ENCODE measurements around the gene SNX3. TPM values are rescaled to one million over a fixed set of nuclear protein-coding genes. Genes with fewer than 3 reads are reported as not detected.

SNX3 gene
- total RNA-seq, 1 experiment from 2014 or later, result 110 TPM

GRCh38 chr6:108243836-108244235, 17.0 kb downstream of the SNX3 start:
- no peak overlapping the region for H3K4me2 ChIP-seq (ENCODE audit: low read length)
- POLR2A ChIA-PET (ENCODE audit: unreplicated experiment), result no interaction called here

GRCh38 chr6:108242721-108243120, 18.1 kb downstream of the SNX3 start:
- no TSS peak for BruUV-seq (replicated peaks)
- POLR2A ChIA-PET (ENCODE audit: unreplicated experiment), result no interaction called here
- TF ChIP-seq CTCF (conservative IDR thresholded peaks at IDR 0.05; ENCODE audit: low read depth, low read length) (no peak), EZH2phosphoT487 (IDR thresholded peaks at IDR 0.05; ENCODE audit: borderline replicate concordance, low read length) (no peak), EZH2 (IDR thresholded peaks at IDR 0.05; ENCODE audit: low read length, unreplicated experiment) (no peak)

More at GRCh38 chr6:108243836-108244235, 17.0 kb downstream of the SNX3 start:
- Histone ChIP-seq H4K20me1 (ENCODE audit: low read length) (no peaks in the 10 kb centered on the region), H3K27ac (ENCODE audit: low read length) (no peak overlapping the region), H3K36me3 (ENCODE audit: low read depth, low read length) (0 out of 2 replicates have a peak, but pooled peaks cover 6% of the 10 kb centered on the region), H3K79me2 (ENCODE audit: low read length) (peaks cover 59% of the 10 kb centered on the region), H3K9ac (ENCODE audit: low read length) (no peak overlapping the region), H2AFZ (ENCODE audit: low read length) (no peak overlapping the region), H3K27me3 (ENCODE audit: low read length) (no peaks in the 10 kb centered on the region), H3F3A (ENCODE audit: low read length, unreplicated experiment) (no peaks in the 10 kb centered on the region), H3K9me3 (ENCODE audit: low read length) (no peaks in the 10 kb centered on the region), H3K9me2 (replicated peaks; ENCODE audit: low read length) (no peaks in the 10 kb centered on the region), H3K4me3 (ENCODE audit: low read length) (no peak overlapping the region), H3K4me1 (ENCODE audit: insufficient read depth, low read length) (no peaks in the 10 kb centered on the region)
- no peak for ATAC-seq
- BruUV-seq (replicated peaks), result no TSS peak
- CTCF ChIA-PET, result no interaction called here
- TF ChIP-seq CTCF (conservative IDR thresholded peaks at IDR 0.05; ENCODE audit: low read depth, low read length) (no peak), EZH2phosphoT487 (IDR thresholded peaks at IDR 0.05; ENCODE audit: borderline replicate concordance, low read length) (no peak), EZH2 (IDR thresholded peaks at IDR 0.05; ENCODE audit: low read length, unreplicated experiment) (no peak)
- DNase-seq, result no peak
- intact Hi-C loops (cut with micrococcal nuclease), result no loop called here

GRCh38 chr6:108242259-108242658, 18.6 kb downstream of the SNX3 start:
- Histone ChIP-seq H3K27me3 (ENCODE audit: low read length) (no peaks in the 10 kb centered on the region), H2AFZ (ENCODE audit: low read length) (no peak overlapping the region), H3K27ac (ENCODE audit: low read length) (no peak overlapping the region), H3F3A (ENCODE audit: low read length, unreplicated experiment) (no peaks in the 10 kb centered on the region), H3K4me3 (ENCODE audit: low read length) (no peak overlapping the region), H3K9ac (ENCODE audit: low read length) (no peak overlapping the region), H3K36me3 (ENCODE audit: low read depth, low read length) (0 out of 2 replicates have a peak, but pooled peaks cover 6% of the 10 kb centered on the region), H3K9me2 (replicated peaks; ENCODE audit: low read length) (no peaks in the 10 kb centered on the region), H3K4me1 (ENCODE audit: insufficient read depth, low read length) (no peaks in the 10 kb centered on the region), H3K79me2 (ENCODE audit: low read length) (peaks cover 49% of the 10 kb centered on the region), H4K20me1 (ENCODE audit: low read length) (no peaks in the 10 kb centered on the region), H3K4me2 (ENCODE audit: low read length) (no peak overlapping the region), H3K9me3 (ENCODE audit: low read length) (no peaks in the 10 kb centered on the region)
- BruUV-seq (replicated peaks), result no TSS peak
- CTCF ChIA-PET, result no interaction called here
- intact Hi-C loops (cut with micrococcal nuclease), result no loop called here
- TF ChIP-seq EZH2phosphoT487 (IDR thresholded peaks at IDR 0.05; ENCODE audit: borderline replicate concordance, low read length) (no peak), EZH2 (IDR thresholded peaks at IDR 0.05; ENCODE audit: low read length, unreplicated experiment) (no peak), CTCF (conservative IDR thresholded peaks at IDR 0.05; ENCODE audit: low read depth, low read length) (no peak)
- ATAC-seq (no peak), DNase-seq (no peak)
- POLR2A ChIA-PET (ENCODE audit: unreplicated experiment), result no interaction called here

More at GRCh38 chr6:108242721-108243120, 18.1 kb downstream of the SNX3 start:
- H3K9me3 ChIP-seq (ENCODE audit: low read length), result no peaks in the 10 kb centered on the region
- H3K27me3 ChIP-seq (ENCODE audit: low read length), result no peaks in the 10 kb centered on the region
- H3K27ac ChIP-seq (ENCODE audit: low read length), result no peak overlapping the region
- no peak overlapping the region for H3K4me2 ChIP-seq (ENCODE audit: low read length)
- H3K4me1 ChIP-seq (ENCODE audit: insufficient read depth, low read length), result no peaks in the 10 kb centered on the region
- peaks cover 53% of the 10 kb centered on the region for H3K79me2 ChIP-seq (ENCODE audit: low read length)
- H4K20me1 ChIP-seq (ENCODE audit: low read length), result no peaks in the 10 kb centered on the region
- no peak overlapping the region for H2AFZ ChIP-seq (ENCODE audit: low read length)
- no peak overlapping the region for H3K9ac ChIP-seq (ENCODE audit: low read length)
- H3K36me3 ChIP-seq (ENCODE audit: low read depth, low read length), result 0 out of 2 replicates have a peak, but pooled peaks cover 6% of the 10 kb centered on the region
- CTCF ChIA-PET, result no interaction called here
- no peaks in the 10 kb centered on the region for H3F3A ChIP-seq (ENCODE audit: low read length, unreplicated experiment)
- H3K4me3 ChIP-seq (ENCODE audit: low read length), result no peak overlapping the region
- no peaks in the 10 kb centered on the region for H3K9me2 ChIP-seq (replicated peaks; ENCODE audit: low read length)
- DNase-seq (no peak), ATAC-seq (no peak)
- intact Hi-C loops (cut with micrococcal nuclease), result no loop called here
